ENCODE data around the gene SUMO4.

DNA sequence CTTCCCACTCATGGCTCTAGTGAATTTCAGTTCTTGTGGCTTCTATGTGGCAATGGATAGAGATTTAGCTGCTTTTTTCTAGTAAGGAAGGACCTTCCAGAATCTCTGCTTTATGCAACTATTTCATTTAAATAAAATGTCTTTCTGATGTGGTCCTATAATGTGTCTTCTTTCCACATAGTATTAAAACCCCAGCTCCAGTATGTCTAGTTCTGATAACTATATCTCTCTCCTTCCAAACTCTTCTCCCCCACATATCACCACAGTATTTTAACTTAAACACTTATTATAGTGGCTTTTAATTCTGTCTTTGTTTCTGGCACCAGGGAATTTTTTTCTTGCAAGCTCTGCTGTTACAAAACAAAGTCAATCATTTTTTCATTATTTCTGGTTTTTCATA, 40.6 kb upstream of the SUMO4 start:
- no peak for TF ChIP-seq EZH2 (IDR thresholded peaks at IDR 0.05; ENCODE audit: low read depth)
- TF ChIP-seq, protein P1, sequence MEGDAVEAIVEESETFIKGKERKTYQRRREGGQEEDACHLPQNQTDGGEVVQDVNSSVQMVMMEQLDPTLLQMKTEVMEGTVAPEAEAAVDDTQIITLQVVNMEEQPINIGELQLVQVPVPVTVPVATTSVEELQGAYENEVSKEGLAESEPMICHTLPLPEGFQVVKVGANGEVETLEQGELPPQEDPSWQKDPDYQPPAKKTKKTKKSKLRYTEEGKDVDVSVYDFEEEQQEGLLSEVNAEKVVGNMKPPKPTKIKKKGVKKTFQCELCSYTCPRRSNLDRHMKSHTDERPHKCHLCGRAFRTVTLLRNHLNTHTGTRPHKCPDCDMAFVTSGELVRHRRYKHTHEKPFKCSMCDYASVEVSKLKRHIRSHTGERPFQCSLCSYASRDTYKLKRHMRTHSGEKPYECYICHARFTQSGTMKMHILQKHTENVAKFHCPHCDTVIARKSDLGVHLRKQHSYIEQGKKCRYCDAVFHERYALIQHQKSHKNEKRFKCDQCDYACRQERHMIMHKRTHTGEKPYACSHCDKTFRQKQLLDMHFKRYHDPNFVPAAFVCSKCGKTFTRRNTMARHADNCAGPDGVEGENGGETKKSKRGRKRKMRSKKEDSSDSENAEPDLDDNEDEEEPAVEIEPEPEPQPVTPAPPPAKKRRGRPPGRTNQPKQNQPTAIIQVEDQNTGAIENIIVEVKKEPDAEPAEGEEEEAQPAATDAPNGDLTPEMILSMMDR (conservative IDR thresholded peaks at IDR 0.05), result no peak

All from PC-9 (cell line).